Measurements from ENCODE around the gene TADA1.

GRCh38 chr1:166914111-166914510 is 38.0 kb upstream of the TADA1 start:
- TF ChIP-seq, protein P1, sequence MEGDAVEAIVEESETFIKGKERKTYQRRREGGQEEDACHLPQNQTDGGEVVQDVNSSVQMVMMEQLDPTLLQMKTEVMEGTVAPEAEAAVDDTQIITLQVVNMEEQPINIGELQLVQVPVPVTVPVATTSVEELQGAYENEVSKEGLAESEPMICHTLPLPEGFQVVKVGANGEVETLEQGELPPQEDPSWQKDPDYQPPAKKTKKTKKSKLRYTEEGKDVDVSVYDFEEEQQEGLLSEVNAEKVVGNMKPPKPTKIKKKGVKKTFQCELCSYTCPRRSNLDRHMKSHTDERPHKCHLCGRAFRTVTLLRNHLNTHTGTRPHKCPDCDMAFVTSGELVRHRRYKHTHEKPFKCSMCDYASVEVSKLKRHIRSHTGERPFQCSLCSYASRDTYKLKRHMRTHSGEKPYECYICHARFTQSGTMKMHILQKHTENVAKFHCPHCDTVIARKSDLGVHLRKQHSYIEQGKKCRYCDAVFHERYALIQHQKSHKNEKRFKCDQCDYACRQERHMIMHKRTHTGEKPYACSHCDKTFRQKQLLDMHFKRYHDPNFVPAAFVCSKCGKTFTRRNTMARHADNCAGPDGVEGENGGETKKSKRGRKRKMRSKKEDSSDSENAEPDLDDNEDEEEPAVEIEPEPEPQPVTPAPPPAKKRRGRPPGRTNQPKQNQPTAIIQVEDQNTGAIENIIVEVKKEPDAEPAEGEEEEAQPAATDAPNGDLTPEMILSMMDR (IDR thresholded peaks at IDR 0.05), result no peak
- TF ChIP-seq EP300 (IDR thresholded peaks at IDR 0.05), result no peak
